Measurements from ENCODE around the gene IER5L.
A peak's percentile ranks its signal among the peaks of the same experiment; 100 is the strongest.

IER5L gene

DNA sequence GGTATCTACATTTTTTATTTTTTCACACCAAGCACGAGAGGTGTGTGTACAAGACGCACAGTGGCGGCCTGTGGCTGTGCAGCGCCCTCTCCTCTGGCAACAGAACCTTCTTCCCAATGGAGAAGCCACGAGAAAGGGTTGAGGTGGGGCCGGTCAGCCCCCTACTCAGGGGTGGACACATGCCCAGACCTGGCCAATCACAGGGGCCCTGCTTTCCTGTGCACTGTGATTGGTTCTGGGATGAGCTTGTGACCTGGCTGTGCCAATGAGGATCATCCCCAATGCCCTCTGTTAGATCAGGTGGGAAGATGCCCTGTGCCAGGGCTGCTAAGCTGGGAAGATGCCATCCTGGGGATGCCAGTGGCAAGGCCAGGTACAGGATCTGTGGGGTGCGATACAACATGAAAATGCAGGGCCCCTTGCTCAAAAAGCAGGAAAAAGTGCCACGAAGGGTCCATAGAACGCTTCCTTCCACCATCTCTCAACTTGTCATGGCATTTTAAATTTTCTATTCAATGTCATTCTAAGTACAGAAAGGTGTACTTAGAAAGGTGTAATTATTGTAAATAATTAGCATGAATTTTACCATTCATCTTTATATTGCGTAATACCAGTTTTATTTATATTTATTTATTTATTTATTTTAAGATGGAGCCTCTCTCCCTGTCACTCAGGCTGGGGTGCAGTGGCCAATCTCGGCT is 15.4 kb downstream of the IER5L start:
- DNase-seq (ENCODE audit: low read depth in 3 of 3) = no peak

DNA sequence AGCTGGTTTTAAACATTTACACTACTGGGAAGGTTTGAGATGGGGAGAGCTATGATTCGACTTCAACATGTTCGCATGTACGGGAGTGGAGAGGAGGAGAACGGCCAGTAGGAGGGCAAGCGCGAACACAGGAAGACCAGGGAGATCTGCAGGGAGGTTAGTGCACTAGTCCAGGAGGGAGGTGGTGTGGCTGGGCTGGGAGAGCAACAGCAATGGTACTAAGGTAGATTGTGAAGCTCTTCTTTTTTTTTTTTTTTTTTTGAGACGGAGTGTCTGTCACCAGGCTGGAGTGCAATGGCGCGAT is 16.6 kb downstream of the IER5L start:
- DNase-seq (ENCODE audit: low read depth in 3 of 3) = no peak

DNA sequence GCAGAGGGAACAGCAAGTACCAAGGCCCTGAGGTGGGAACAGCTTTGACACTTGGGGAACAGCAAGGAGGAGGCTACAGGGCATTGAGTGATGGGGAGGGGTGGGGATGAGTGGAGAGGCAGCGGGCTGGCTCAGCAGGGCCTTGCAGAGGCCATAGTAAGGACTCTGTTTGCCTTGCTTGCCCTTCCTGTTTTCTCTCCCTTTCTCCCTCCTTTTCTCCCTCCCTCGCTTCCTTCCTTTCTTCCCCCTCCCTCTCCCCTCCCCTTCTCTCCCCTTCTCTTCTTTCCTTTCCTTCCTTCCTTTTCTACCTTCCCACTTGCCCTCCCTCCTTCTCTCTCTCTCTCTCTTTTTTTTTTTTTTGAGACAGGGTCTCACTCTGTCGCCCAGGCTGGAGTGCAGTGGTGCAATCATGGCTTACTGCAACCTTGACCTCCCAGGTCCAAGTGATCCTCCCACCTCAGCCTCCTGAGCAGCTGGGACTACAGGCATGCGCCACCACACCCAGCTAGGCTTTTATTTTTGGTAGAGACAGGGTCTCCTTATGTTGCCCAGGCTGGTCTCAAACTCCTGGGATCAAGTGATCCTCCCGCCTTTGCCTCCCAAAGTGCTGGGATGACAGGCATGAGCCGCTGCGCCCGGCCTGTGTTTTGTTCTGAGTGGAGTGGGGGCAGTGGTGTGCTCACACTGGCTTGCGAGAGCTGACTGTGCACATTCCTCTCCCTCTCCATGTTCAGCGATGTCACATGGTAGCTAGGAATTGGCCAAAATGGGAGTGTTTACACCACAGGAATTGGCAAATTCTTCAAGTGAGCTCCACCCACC is 17.1 kb downstream of the IER5L start:
- DNase-seq (ENCODE audit: low read depth in 3 of 3) = no peak

DNA sequence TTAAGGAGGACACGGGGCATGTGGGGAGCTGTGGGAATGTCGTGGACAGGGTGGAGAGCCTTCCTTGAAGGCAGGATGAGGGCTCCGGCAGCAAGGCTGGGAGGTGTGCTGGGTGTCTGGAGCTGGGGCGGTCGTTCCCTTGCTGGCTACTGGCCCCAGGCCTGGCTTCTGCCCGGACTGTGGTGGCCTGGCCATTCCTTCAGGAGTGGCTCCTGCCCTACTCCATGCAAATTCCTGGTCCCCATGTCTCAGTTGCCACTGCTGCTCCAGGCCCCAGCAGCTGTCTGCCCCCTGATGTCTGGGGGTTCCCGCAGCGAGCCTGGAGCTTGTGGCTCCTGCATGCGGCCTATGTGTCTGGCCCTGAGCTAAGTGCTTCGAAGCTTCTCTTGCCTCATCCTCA is 21.9 kb downstream of the IER5L start:
- no peak for DNase-seq (ENCODE audit: low read depth in 3 of 3)

DNA sequence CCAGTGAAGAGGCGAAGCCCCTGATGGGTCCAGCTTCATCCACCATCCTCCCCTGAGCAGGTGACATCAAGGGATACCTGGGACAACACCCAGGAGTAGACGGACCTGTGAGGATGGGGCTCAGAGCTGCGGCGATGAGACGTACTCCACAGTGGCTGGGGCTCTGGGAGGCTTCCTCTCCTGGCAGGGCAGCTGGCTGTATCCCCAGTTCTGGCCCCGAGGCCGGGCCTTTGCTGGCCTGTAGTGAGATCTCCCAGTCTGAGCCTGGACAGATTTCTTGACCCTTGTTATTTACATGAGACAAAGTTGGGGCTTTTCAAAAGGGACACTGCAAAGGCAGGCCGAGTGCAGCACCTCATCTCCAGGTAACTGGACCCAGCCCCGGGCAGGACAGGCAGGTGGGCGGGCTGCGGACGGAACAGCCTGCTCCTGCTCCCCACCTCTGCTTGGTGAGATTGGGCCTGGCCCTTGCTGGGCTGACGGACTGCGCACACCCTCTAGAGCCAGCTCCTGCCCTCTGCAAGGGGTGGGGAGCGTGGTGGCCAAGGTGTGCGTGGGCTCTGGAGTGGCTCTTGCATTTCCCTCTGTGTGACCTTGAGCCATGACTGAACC is 23.1 kb downstream of the IER5L start:
- DNase-seq (ENCODE audit: low read depth in 3 of 3) = no peak

DNA sequence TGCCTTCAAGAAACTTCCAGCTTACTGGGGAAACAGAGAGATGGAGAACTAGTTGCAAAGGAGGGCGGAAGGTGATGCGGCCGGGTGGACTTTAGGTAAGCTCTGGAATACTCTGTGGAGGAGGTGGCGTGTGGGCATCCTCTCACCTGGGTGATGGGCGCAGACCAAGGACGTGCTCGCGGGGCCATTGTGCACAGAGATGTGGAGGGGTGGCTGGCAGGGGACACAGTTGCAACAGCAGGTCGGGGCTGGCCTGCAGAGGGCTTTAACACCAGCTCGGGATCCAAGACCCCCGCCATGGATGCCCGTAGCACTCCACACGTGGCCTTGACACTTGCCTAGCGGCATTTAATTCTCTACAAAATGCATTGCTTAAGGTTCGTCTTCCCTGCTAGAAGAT is 26.6 kb downstream of the IER5L start:
- no peak for DNase-seq (ENCODE audit: low read depth in 3 of 3)

DNA sequence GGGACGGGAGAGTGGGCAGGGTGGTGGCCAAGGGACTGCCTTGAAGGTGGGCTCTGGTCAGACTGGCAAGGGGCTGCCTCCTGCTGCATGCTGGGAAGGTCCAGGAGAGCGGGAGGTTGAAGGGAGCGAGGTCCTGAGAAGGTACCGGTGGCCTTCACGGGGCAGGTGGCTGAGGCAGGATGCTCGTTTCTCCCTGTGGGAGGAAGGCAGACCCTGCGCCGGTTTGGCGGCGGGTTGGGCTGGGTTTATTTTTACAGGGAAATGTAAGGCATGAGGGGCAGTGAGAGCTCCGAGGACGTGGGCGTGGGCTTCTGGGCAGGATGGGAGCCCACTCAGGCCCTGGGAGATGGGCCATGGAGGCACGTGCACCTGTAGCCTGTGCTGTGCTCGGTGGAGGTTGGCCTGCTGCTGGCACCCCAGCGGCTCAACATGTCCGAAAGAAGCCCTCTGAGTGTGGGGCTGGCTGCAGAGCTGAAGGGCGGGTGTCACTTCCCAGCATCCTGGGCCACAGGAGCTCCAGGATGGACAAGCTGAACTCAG is 27.3 kb downstream of the IER5L start:
- no peak for DNase-seq (ENCODE audit: low read depth in 3 of 3)

DNA sequence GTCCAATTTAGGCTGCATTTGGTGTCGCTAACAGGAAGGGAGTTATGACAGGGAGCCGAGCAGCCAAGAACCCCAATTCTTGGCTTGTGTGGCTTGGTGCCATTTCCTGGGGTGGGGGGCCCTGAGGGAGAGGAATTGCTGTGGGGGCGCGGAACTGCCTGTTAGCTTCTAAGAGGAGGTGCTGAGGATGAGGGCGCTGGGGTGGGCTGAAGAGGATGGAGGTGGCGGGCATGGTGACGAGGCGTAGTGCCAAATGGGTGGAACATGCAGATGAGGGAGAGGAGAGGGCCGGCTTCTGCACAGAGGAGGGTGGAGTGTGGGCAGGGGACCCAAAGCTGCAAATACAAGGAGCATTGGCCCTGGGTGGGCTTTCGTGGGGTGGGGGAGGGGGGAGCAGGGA is 27.9 kb downstream of the IER5L start:
- no peak for DNase-seq (ENCODE audit: low read depth in 3 of 3)

DNA sequence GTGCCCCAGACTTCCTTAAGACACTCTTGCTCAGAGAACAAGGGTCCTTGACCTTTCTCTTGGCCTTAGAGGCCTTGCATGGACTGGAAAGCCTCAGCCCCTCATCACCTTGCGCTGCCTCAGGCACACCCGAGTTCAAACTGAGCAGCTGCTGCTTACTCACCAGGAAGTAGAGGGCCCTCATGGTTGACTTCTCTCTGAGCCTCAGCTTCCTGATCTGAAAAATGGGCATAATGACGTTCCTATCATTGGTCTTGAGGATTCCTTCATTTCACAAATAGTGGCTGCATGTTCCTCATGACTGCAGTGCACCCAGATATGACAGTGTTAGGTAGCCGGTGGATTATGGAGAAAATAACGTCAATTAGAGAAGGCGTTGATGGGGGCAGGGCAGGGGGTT is 28.6 kb downstream of the IER5L start:
- no peak for DNase-seq (ENCODE audit: low read depth in 3 of 3)

DNA sequence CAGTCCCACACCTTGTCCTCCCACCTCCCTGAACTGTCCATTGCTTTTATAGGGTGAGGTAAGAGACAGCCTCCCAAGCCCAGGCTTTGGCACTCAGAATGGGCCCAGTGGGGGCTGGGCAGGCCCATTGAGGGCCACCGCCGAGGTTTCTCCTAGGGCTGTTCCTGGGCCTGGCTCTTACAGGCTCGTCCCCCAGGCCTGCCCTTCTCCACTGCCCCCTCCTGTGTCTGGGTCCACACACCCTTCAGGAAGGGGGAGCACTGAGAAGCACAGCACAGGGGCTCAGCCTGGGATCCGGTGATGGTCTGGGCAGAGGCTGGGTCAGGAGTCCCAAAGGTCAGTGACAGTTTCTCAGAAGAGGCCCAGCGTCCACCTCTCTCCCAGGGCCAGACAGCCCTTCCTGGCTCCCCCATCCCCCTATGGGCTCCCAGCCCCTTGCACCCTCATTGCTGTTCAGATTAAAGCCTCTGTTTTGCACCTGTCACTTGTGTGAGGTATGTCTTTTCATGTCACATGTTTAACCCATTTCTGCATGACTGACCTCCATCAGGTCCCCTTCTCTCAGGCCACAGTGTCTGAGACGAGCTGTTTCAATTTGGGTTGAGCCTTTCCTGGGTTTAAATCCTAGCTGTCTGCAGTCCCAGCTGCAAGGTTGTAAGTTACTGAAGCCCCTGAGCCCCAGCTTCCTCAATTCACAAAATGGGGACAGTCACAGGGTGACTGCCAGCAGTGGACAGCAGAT is 29.4 kb downstream of the IER5L start:
- DNase-seq (ENCODE audit: low read depth in 3 of 3) = no peak

DNA sequence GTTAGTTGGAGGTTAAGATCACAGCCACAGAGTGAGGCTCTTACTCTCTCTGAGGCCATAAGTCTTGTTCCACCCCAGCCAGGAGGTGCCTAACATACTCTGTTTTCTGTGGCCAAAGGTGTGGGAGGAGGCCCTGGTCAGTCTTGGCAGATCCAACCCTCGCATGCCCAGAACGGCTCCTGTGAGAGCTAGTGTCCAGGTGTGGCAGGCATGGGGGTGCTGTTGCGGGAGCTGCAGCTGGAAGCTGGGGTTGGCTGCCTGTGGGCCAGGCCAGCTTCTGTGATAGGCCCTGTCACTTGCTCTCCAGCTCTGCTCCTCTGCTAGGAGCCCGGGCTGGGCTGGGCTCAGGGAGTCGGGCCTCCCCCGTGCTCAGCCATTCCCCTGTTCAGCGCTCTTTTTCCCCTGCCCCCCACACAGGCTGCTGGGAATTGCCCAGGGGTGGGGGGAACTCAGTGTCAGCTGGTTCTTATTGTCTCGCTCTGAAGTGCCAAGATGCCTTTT is 31.6 kb downstream of the IER5L start:
- DNase-seq (ENCODE audit: low read depth in 3 of 3) = no peak

DNA sequence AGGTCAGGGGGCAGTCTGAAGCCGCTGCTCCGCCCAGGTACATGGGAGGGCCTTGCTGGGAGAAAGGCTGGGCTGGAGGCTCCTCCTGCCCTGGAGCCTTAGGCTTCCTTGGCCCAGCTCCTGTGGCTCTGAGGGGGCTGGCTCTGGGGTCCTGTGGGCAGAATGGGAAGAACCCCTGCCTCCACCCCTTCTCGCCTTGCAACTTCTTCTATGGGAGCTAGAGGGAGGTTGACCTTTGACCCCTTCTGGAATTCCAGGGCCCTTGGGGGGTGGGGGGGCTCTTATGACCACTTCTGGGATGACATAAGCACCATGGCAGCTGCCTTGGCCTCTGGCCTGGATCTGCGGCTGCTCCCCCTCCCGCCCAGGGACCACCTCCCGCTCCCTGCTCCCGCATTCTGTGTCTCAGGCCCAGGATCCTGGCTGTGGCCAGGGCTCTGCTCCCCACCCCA is 32.2 kb downstream of the IER5L start:
- no peak for DNase-seq (ENCODE audit: low read depth in 3 of 3)

DNA sequence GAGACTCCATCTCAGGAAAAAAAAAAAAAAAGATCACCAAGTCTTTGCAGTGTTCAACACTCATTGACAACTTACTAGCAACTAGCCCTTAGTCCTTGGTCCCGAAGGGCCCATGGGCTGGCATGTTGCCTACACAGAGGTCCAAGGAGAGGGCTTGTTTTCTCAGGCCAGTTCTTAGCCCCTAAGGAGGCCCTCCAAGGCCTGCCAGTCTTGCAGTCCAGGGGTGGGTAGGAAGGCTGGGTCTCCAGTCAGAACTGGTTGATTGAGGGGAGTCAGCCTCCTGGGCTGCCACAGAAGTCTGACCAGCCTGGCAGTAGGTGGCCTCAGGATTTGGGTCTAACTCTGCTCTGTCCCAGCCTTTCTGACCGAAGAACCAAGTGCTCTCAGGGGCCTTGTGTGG is 32.7 kb downstream of the IER5L start:
- no peak for DNase-seq (ENCODE audit: low read depth in 3 of 3)

DNA sequence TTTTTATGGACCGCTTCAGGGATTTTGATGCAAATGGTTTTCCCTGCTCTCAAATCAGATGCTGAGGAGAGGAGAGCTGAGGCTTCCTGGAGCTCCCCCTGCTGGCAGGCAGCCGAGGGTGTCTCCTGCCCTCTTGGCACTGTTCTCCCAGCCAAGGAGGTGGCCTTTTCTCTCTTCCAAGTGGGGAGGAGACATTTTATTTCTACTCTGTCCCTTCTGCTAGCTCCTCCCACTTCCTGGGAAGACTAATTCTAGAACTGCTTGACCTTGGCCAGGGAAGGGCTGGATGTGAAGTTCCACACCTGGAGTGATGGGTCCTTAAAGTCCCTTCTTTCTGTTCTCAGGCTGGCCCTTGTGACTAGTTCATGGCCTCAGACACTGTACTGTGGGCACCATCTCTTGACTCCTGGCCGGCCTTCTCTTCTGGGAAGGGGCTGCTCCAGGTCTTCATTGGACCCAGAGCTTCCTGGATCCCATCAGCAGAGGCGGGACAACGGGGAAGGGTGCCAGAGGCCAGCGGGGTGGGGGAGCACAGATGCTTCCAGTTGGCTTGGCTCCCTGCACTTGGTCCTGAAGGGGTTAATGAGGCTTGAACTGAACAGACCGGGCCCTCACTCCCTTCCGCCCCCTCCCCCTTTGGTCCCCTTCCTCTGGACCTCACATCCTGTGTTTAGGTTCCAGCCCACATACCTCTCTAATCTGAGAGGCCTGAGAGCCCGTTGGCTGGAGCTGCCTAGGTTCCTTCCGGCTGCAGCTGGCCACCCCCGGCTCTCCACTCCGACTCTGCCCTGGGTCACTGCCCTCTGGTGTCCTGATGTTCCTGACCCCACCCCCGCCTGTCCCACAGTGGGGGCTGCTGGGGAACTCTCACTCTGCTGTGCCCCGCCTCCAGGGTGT is 34.8 kb downstream of the IER5L start:
- DNase-seq (ENCODE audit: low read depth in 3 of 3) = peak; percentile 53 to 64 (median 63)

DNA sequence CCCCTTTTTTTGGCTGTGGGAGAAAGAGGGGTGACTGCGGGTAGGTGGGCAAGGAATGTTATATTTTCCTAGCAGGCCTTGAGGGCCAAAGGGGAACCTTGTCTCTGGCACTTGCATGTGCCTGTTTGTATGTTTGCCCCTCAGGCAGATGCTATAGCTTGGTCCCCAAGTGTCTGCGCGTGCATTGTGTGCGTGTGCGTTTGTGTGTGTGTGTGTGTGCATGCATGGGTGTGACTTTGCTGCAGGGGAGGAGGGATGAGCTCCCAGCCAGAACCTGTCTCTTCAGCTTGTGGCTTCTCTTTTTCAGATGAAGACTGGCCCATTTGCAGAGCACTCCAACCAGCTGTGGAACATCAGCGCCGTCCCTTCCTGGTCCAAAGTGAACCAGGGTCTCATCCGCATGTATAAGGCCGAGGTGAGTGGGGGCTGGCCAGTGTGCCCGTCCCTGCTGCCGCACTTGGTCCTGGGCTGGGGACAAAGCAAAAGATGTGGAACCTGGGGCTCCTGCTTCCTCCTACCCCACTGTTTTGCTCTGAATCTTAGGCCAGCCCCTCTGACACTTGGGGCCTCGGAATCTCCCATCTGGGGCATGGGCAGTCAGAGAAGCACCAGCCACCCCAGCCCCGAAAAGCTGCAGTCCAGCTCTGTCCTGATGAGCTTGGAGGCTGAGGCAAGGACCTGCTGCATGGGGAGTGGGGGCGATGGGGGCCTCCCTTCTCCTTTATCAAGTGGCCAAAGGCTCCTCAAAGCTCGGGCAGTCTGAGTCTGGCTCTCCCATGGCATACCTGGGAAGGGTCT is 35.7 kb downstream of the IER5L start:
- no peak for DNase-seq (ENCODE audit: low read depth in 3 of 3)

DNA sequence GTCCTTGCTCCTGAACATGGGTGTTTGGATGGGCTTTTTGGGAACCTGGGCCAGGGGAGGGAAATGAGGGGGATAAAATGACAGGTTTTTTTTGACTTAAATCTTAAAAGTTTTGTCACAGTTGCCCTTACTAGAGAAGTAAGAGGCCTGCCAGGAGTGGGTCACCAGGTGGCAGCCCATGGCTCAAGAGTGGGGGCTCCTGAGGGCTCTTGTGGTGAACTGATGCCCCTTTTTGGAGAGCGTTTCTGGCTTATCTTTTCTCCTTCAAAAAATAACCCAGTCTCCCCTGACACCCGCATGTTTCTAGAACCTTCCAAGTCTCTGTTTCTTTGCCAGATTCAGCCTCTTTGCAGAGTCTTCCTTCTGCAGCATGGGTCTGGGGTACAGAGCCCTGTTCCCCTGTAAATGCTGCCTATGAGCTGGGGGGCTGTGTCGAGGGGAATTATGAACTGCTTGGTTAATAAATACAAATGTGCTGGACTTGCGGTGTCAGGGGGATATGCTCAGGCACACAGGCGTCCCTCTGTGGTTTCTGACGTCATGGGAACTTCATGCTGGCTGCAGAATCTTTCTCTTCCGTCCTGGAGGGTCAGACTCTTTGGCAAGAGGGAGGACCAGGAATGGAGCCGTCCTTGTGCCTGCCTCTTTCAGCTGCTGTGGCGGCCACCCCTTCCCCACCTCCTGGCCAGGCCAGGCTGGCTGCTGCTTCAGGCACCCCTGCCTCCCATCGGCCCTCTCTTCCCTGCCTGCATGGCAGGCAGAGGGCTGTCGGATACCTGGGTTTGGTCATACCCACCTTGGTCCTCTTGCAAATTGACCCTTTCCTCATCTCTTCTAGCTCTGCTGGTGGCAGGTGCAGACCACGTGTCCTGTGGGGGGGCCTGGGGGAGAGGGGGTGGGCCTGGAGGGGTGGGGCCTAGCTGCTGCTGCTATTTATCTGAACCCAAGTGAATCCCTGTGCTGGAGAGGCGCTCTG is 36.7 kb downstream of the IER5L start:
- no peak for DNase-seq (ENCODE audit: low read depth in 3 of 3)

DNA sequence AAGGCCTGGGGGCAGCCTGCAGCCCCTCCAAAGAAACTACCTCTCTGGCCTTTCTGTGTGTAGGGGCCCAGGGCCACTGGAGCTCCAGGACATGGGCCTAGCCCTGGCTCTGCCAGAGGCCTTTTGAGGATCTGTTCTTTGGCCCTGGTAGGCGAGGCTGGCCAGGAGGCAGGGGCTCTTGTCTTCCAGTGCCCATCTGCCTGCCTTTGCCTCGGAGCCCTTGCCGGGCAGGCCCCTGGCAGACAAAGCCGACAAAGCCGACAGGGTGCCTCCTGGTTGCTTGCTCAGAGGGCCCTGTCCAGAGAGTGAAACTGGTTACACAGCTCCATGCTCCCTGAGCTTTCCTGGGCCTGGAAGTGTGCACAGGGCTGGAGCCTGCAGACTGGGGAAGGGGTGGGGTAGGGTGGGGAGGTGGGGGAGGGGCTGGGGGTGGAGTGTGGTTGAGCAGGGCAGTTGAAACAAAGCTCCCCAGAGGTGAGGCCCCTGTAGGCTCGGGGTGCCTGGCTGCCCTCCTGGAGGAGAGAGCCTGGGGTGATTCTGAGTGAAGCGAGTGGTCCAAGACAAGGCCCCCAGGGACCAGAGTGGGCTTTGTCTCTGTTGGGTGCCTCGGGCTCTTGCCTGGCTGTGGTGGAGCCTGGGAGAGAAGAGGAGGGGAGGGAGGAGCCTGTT is 37.5 kb downstream of the IER5L start:
- no peak for DNase-seq (ENCODE audit: low read depth in 3 of 3)

DNA sequence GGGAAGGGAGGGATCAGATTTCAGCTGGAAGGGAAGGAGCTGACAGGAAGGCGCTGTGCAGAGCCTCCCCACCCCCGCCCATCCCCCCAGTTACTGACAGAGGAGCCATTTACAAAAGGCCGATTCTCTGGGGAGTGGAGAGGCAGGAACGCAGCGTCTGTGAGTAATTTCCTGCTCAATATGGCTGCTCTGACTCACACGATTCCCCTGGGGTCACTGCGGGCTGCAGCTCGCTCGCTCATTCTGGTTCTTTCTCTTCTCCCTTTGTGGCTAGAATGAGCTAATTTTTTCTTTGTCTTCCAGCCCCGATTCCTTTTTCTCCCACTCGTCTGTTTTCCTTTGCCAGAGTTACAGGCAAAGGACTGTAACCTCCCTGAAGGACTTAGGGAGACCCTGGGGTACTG is 38.1 kb downstream of the IER5L start:
- DNase-seq (ENCODE audit: low read depth in 3 of 3) = peak; percentile 39 to 71 (median 66)

Data from stimulated activated CD4-positive, alpha-beta T cell treated with anti-CD3 and anti-CD28 coated beads, TNF-alpha, amount 100 ng/mL, for 4 hours (primary cell).